K562 (cell line): ENCODE measurements around the gene OLFML3. TPM values are rescaled to one million over a fixed set of nuclear protein-coding genes. Genes with fewer than 3 reads are reported as not detected.

Source experiments
- ATF4 ChIP-seq: fragments of 450-650 bp; formaldehyde crosslinking; IDR thresholded peaks from 2 replicates; pipeline ENCODE4 v1.4.0; 2022; ENCODE audit warnings: mild to moderate bottlenecking, moderate library complexity
- ETV1 ChIP-seq: fragments of 450-650 bp; conservative IDR thresholded peaks from 2 replicates; pipeline ENCODE4 v1.6.1; 2016; ENCODE audit warnings: missing genetic modification characterization, control low read depth, low read depth, missing compliant biosample characterization
- FOS ChIP-seq: IDR thresholded peaks from 3 replicates; pipeline ENCODE4 v1.6.1; 2011; ENCODE audit not compliant: insufficient read length; ENCODE audit errors: extremely low read depth
- FOXP1 ChIP-seq: sonication (generic); formaldehyde crosslinking; IDR thresholded peaks from 2 replicates; pipeline ENCODE4 v1.8.0; 2022; ENCODE audit warnings: mild to moderate bottlenecking, missing genetic modification reagents
- ID3 ChIP-seq, 2 experiments: fragments of 250-450 bp in 1 of 2; fragments of 450-650 bp in 1 of 2; sonication (Bioruptor Pico) in 1 of 2; IDR thresholded peaks; 2 replicates each; pipeline versions ENCODE4 v1.6.1 to v1.8.0; 2016 to 2021; ENCODE audit warnings: mild to moderate bottlenecking in 2 of 2, moderate library complexity in 2 of 2, missing compliant biosample characterization in 1 of 2, missing genetic modification characterization in 1 of 2
- JUND ChIP-seq, 2 experiments: IDR thresholded peaks; 2 replicates in 1 of 2; 3 replicates in 1 of 2; pipeline ENCODE4 v1.6.1; 2011; ENCODE audit warnings: borderline replicate concordance in 2 of 2, low read depth in 2 of 2, low read length in 2 of 2, improper control_type of control experiment in 1 of 2, missing biosample characterization in 1 of 2, missing genetic modification characterization in 1 of 2, missing genetic modification reagents in 1 of 2
- KDM2B ChIP-seq: fragments of 250-450 bp; sonication (Bioruptor Pico); IDR thresholded peaks from 2 replicates; pipeline ENCODE4 v1.8.0; 2021; ENCODE audit warnings: mild to moderate bottlenecking, moderate library complexity
- KLF6 ChIP-seq: fragments of 250-450 bp; sonication (Bioruptor Pico); IDR thresholded peaks from 2 replicates; pipeline ENCODE4 v1.4.0; 2020; ENCODE audit warnings: mild to moderate bottlenecking, moderate library complexity, borderline replicate concordance
- L3MBTL2 ChIP-seq: fragments of 450-650 bp; IDR thresholded peaks from 2 replicates; pipeline ENCODE4 v1.6.1; 2016; ENCODE audit warnings: mild to moderate bottlenecking, moderate library complexity
- NELFE ChIP-seq: IDR thresholded peaks from 2 replicates; pipeline ENCODE4 v1.6.1; 2011; ENCODE audit warnings: mild to moderate bottlenecking; ENCODE audit not compliant: insufficient read depth, insufficient read length
- PPARD ChIP-seq: fragments of 250-450 bp; sonication (Bioruptor Pico); IDR thresholded peaks from 2 replicates; pipeline ENCODE4 v1.8.0; 2022; ENCODE audit warnings: inconsistent platforms, mild to moderate bottlenecking, moderate library complexity
- PTBP1 ChIP-seq: fragments of 200-400 bp; formaldehyde crosslinking; IDR thresholded peaks from 2 replicates; pipeline ENCODE4 v1.6.1; 2017; ENCODE audit warnings: low read depth, low read length
- SIRT6 ChIP-seq: IDR thresholded peaks from one replicate; pipeline ENCODE4 v1.6.1; 2012; ENCODE audit warnings: low read depth, mild to moderate bottlenecking, control low read depth, inconsistent platforms, low read length, moderate library complexity
- ZBTB2 ChIP-seq: fragments of 450-650 bp; IDR thresholded peaks from 2 replicates; pipeline ENCODE4 v1.6.1; 2016; ENCODE audit warnings: antibody characterized with exemption
- ZKSCAN1 ChIP-seq: fragments of 150-350 bp; IDR thresholded peaks from 2 replicates; pipeline ENCODE4 v1.6.1; 2016; ENCODE audit warnings: low read depth, low read length
- ZNF224 ChIP-seq: sonication (generic); formaldehyde crosslinking; IDR thresholded peaks from 2 replicates; pipeline ENCODE4 v1.8.0; 2022; ENCODE audit warnings: mild to moderate bottlenecking, missing genetic modification reagents
- ZNF436 ChIP-seq: fragments of 250-450, 450-650 bp; sonication (Bioruptor Pico); formaldehyde crosslinking; IDR thresholded peaks from 2 replicates; pipeline ENCODE4 v1.7.0; 2020; ENCODE audit warnings: mild to moderate bottlenecking
- ZNF512 ChIP-seq: IDR thresholded peaks from 2 replicates; pipeline ENCODE4 v1.6.1; 2016; ENCODE audit warnings: missing genetic modification characterization, missing compliant biosample characterization
- ZNF589 ChIP-seq: fragments of 200-800 bp; sonication (Bioruptor generic); IDR thresholded peaks from 2 replicates; pipeline ENCODE4 v1.6.1; 2016; ENCODE audit warnings: low read depth, missing genetic modification characterization, missing compliant biosample characterization
- polyA plus RNA-seq, 8 experiments: library from polyadenylated mRNA; depleted of rRNA in 4 of 8; stranded (reverse) in 5 of 8; unstranded in 3 of 8; fragments of >200 nt; fragmentation: Nextera tagmentation in 2 of 8; fragmentation: Illumina TruSeq in 1 of 8; extraction: Ambion mirVana in 2 of 8; extraction: Trizol in 1 of 8; gene quantifications; 2 replicates each; pipeline versions ENCODE4 v1.2.1 to v1.2.3, GENCODE V29; 2011 to 2014; ENCODE audit warnings: inconsistent platforms in 1 of 8, missing spikeins in 1 of 8
- total RNA-seq, 7 experiments: library from RNA; depleted of rRNA in 6 of 7; stranded (reverse); fragments of >200 nt in 6 of 7; fragmentation: Illumina TruSeq in 2 of 7; extraction: Trizol in 2 of 7; gene quantifications; 2 replicates each; pipeline versions ENCODE4 v1.2.1 to v1.2.3, GENCODE V29; 2011 to 2021; ENCODE audit warnings: low replicate concordance in 1 of 7

The OLFML3 gene
- total and polyA plus RNA-seq, 9 of the 15 experiments (the other 6 are each of a cell fraction or from before 2014, with no cell fraction given) = 0.07 to 0.13 (median 0.07) TPM; not detected in 6

GRCh38 chr1:113929750-113930498 is 49.4 kb upstream of the OLFML3 start (continued):
- no peak for TF ChIP-seq ZNF512 (tag)
- no peak for TF ChIP-seq NELFE
- no peak for TF ChIP-seq ZKSCAN1
- TF ChIP-seq ETV1 = no peak
- no peak for TF ChIP-seq ID3 (CRISPR knock-in tag; IDR thresholded peaks at IDR 0.05)
- TF ChIP-seq ID3 (tag; IDR thresholded peaks at IDR 0.05) = 0 out of 2 replicates have a peak, but pooled peaks have one; percentile 33
- 0 out of 2 replicates have a peak, but pooled peaks have one; percentile 36 for TF ChIP-seq ATF4 (CRISPR knock-in tag)
- no peak for TF ChIP-seq ZNF436 (CRISPR knock-in tag)
- TF ChIP-seq SIRT6 = no peak
- no peak for TF ChIP-seq KLF6 (CRISPR knock-in tag)
- no peak for TF ChIP-seq ZBTB2
- TF ChIP-seq KDM2B = no peak
- TF ChIP-seq PPARD (CRISPR knock-in tag) = no peak
- TF ChIP-seq L3MBTL2 = peak; percentile 23; the same call in 1 of the 2 replicates
- 0 out of 2 replicates have a peak, but pooled peaks have one; percentile 43 for TF ChIP-seq ZNF224
- no peak for TF ChIP-seq ZNF589
- no peak for TF ChIP-seq PTBP1
- no peak for TF ChIP-seq JUND (IDR thresholded peaks at IDR 0.05; ENCODE audit: borderline replicate concordance, low read depth, low read length)
- TF ChIP-seq JUND (tag; IDR thresholded peaks at IDR 0.05; ENCODE audit: borderline replicate concordance, low read depth, low read length) = 0 out of 3 replicates have a peak, but pooled peaks have one; percentile 11
- TF ChIP-seq FOS = no peak
- no peak for TF ChIP-seq FOXP1 (CRISPR knock-in tag)
